HG02885 (cell line): ENCODE results near the gene COL21A1.
"Not testable (repeated sequence)": the region's sequence is repeated elsewhere in the genome, so short reads cannot be mapped to it uniquely, and the experiment has no call there.

ENCODE experiments used
- ATAC-seq: cut with Tn5 transposase; IDR thresholded peaks from one replicate; pipeline ENCODE4 v1.9.1; 2021; ENCODE audit warnings: mild to moderate bottlenecking; ENCODE audit not compliant: unreplicated experiment, poor library complexity

COL21A1 gene

GRCh38 chr6:56246881-56247653 is at the start of gene COL21A1:
TSS of gene COL21A1 (minus strand) at chr6:56247580. CDS start at chr6:56182618, 64,962 bp downstream.
- no peak for ATAC-seq

GRCh38 chr6:56293781-56294180 is 46.4 kb upstream of the COL21A1 start:
- no peak for ATAC-seq

GRCh38 chr6:56292505-56293181 is 45.3 kb upstream of the COL21A1 start:
- ATAC-seq, result peak; percentile 63

GRCh38 chr6:56291302-56291917 is 44.0 kb upstream of the COL21A1 start:
- ATAC-seq, result no peak

- no peak for ATAC-seq
Observed at GRCh38 chr6:56289721-56290120, 42.3 kb upstream of the COL21A1 start.

GRCh38 chr6:56288347-56288746 is 41.0 kb upstream of the COL21A1 start:
- no peak for ATAC-seq

GRCh38 chr6:56282391-56282790 is 35.0 kb upstream of the COL21A1 start:
- no peak for ATAC-seq

- ATAC-seq, result no peak
Observed at GRCh38 chr6:56280126-56280525, 32.7 kb upstream of the COL21A1 start.

GRCh38 chr6:56279331-56280080 is 32.1 kb upstream of the COL21A1 start:
- no peak for ATAC-seq

GRCh38 chr6:56278171-56278591 is 30.8 kb upstream of the COL21A1 start:
- no peak for ATAC-seq

- no peak for ATAC-seq
Observed at GRCh38 chr6:56270812-56271441, 23.5 kb upstream of the COL21A1 start.

- no peak for ATAC-seq
Observed at GRCh38 chr6:56268266-56268665, 20.9 kb upstream of the COL21A1 start.

GRCh38 chr6:56266011-56266410 is 18.6 kb upstream of the COL21A1 start:
- ATAC-seq, result no peak

GRCh38 chr6:56263596-56264315 is 16.4 kb upstream of the COL21A1 start:
- no peak for ATAC-seq

GRCh38 chr6:56260593-56260992 is 13.2 kb upstream of the COL21A1 start:
- not testable (repeated sequence) for ATAC-seq

GRCh38 chr6:56259234-56260077 is 12.1 kb upstream of the COL21A1 start:
- no peak for ATAC-seq

- no peak for ATAC-seq
Observed at GRCh38 chr6:56255349-56255748, 8.0 kb upstream of the COL21A1 start.

GRCh38 chr6:56250266-56250665 is 2.9 kb upstream of the COL21A1 start:
- no peak for ATAC-seq
